HepG2 (cell line): Measurements from ENCODE around the gene RHOG. TPM values are rescaled to one million over a fixed set of nuclear protein-coding genes. Genes with fewer than 3 reads are reported as not detected.

Source experiments
- AGO2 ChIP-seq: fragments of 200-400 bp; formaldehyde crosslinking; optimal IDR thresholded peaks from 2 replicates; pipeline ENCODE3; 2017; ENCODE audit warnings: mild to moderate bottlenecking, low read depth, low read length, moderate library complexity
- CEBPB ChIP-seq: IDR thresholded peaks from 2 replicates; pipeline ENCODE4 v1.6.1; 2011; ENCODE audit warnings: low read depth, low read length, improper control_type of control experiment, borderline replicate concordance
- ERF ChIP-seq: IDR thresholded peaks from 2 replicates; pipeline ENCODE4 v1.6.1; 2018; ENCODE audit warnings: missing biosample characterization, missing genetic modification reagents
- PRDM10 ChIP-seq: sonication (generic); formaldehyde crosslinking; IDR thresholded peaks from 2 replicates; pipeline ENCODE4 v1.4.0; 2020; ENCODE audit warnings: low read depth, missing genetic modification reagents
- TEAD3 ChIP-seq: optimal IDR thresholded peaks from 2 replicates; pipeline ENCODE3; 2016; ENCODE audit warnings: borderline replicate concordance
- ZNF317 ChIP-seq: sonication (generic); formaldehyde crosslinking; IDR thresholded peaks from 2 replicates; pipeline ENCODE4 v1.5.0; 2020; ENCODE audit warnings: mild to moderate bottlenecking, missing genetic modification reagents
- ZNF337 ChIP-seq: sonication (generic); formaldehyde crosslinking; IDR thresholded peaks from 2 replicates; pipeline ENCODE4 v1.5.1; 2020; ENCODE audit warnings: missing genetic modification reagents, low read depth, mild to moderate bottlenecking, borderline replicate concordance
- polyA plus RNA-seq, 8 experiments: library from polyadenylated mRNA; depleted of rRNA in 3 of 8; stranded (reverse) in 7 of 8; unstranded in 1 of 8; fragments of >200 nt; fragmentation: Illumina TruSeq in 4 of 8; extraction: Trizol in 4 of 8; gene quantifications; 2 replicates each; pipeline versions ENCODE4 v1.2.1 to v1.2.3, GENCODE V29; 2011 to 2016; ENCODE audit warnings: low read depth in 4 of 8, missing spikeins in 1 of 8, mixed read lengths in 1 of 8; ENCODE audit not compliant: insufficient read depth in 1 of 8
- total RNA-seq, 5 experiments: library from RNA; depleted of rRNA; stranded (reverse); fragments of >200 nt; fragmentation: Illumina TruSeq; extraction: Trizol; gene quantifications; 2 replicates each; pipeline ENCODE4 v1.2.3, GENCODE V29; 2016; ENCODE audit warnings: low read depth in 1 of 5
- TF ChIP-seq, protein P1 (sequence below): IDR thresholded peaks from 2 replicates; pipeline ENCODE4 v1.6.1; 2016; ENCODE audit warnings: control low read depth

RHOG gene
- total and polyA plus RNA-seq, 2 of the 13 experiments (the other 11 are each of a cell fraction or from before 2014, with no cell fraction given), result 7.7 to 23.4 TPM

GRCh38 chr11:3797329-3798090 lies 43.2 kb downstream of the RHOG start, which contains the start of gene NUP98 (continued):
- TF ChIP-seq PRDM10 (peak; percentile 13; the same call in 1 of the 2 replicates), CEBPB (peak; percentile 98), ZNF337 (no peak), AGO2 (peak; percentile 41), ZNF317 (CRISPR knock-in tag) (no peak), TEAD3 (CRISPR knock-in tag) (peak; percentile 47), ERF (CRISPR knock-in tag) (peak; percentile 37; the same call in 1 of the 2 replicates)
- TF ChIP-seq, protein P1, sequence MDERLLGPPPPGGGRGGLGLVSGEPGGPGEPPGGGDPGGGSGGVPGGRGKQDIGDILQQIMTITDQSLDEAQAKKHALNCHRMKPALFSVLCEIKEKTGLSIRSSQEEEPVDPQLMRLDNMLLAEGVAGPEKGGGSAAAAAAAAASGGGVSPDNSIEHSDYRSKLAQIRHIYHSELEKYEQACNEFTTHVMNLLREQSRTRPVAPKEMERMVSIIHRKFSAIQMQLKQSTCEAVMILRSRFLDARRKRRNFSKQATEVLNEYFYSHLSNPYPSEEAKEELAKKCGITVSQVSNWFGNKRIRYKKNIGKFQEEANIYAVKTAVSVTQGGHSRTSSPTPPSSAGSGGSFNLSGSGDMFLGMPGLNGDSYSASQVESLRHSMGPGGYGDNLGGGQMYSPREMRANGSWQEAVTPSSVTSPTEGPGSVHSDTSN (CRISPR knock-in tag), result peak; percentile 98
